Measurements from ENCODE around the gene STRN.
"Not testable (repeated sequence)": the region's sequence is repeated elsewhere in the genome, so short reads cannot be mapped to it uniquely, and the experiment has no call there.

Gene STRN

GRCh38 chr2:36966370-36967235 lies at the start of gene STRN:
STRN (minus strand) TSS chr2:36966536; CDS start chr2:36966463, 73 bp downstream.
- peak; percentile 93 to 99 for DNase-seq (ENCODE audit: low read depth in 2 of 2)

GRCh38 chr2:37013315-37013641 lies 46.9 kb upstream of the STRN start:
- DNase-seq (ENCODE audit: low read depth in 2 of 2), result no peak

GRCh38 chr2:37011130-37011529 lies 44.8 kb upstream of the STRN start:
- no peak for DNase-seq (ENCODE audit: low read depth in 2 of 2)

GRCh38 chr2:37005118-37005868 lies 39.0 kb upstream of the STRN start:
- DNase-seq (ENCODE audit: low read depth in 2 of 2), result no peak

- DNase-seq (ENCODE audit: low read depth in 2 of 2), result no peak
These were observed 34.7 kb upstream of the STRN start for GRCh38 chr2:37000988-37001556.

GRCh38 chr2:37000318-37000717 lies 34.0 kb upstream of the STRN start:
- no peak for DNase-seq (ENCODE audit: low read depth in 2 of 2)

GRCh38 chr2:36999416-36999815 lies 33.1 kb upstream of the STRN start:
- not testable (repeated sequence) for DNase-seq (ENCODE audit: low read depth in 2 of 2)

- no peak for DNase-seq (ENCODE audit: low read depth in 2 of 2)
These were observed 27.7 kb upstream of the STRN start for GRCh38 chr2:36993841-36994620.

GRCh38 chr2:36988008-36988407 lies 21.7 kb upstream of the STRN start:
- DNase-seq (ENCODE audit: low read depth in 2 of 2), result no peak

- no peak for DNase-seq (ENCODE audit: low read depth in 2 of 2)
These were observed 16.1 kb upstream of the STRN start for GRCh38 chr2:36982467-36982866.

GRCh38 chr2:36981911-36982310 lies 15.6 kb upstream of the STRN start:
- no peak for DNase-seq (ENCODE audit: low read depth in 2 of 2)

- not testable (repeated sequence) for DNase-seq (ENCODE audit: low read depth in 2 of 2)
These were observed 12.7 kb upstream of the STRN start for GRCh38 chr2:36979007-36979406.

GRCh38 chr2:36976065-36976464 lies 9.7 kb upstream of the STRN start:
- DNase-seq (ENCODE audit: low read depth in 2 of 2), result no peak

- DNase-seq (ENCODE audit: low read depth in 2 of 2), result no peak
These were observed 9.0 kb upstream of the STRN start for GRCh38 chr2:36975306-36975705.

- DNase-seq (ENCODE audit: low read depth in 2 of 2), result no peak
These were observed 7.0 kb upstream of the STRN start for GRCh38 chr2:36973320-36973719.

- no peak for DNase-seq (ENCODE audit: low read depth in 2 of 2)
These were observed 5.7 kb upstream of the STRN start for GRCh38 chr2:36971990-36972389.

- DNase-seq (ENCODE audit: low read depth in 2 of 2), result no peak
These were observed 1.0 kb upstream of the STRN start for GRCh38 chr2:36967236-36967876.

GRCh38 chr2:36965751-36966369 lies 476 bp downstream of the STRN start:
- DNase-seq (ENCODE audit: low read depth in 2 of 2), result peak; percentile 1 to 5

GRCh38 chr2:36965206-36965605 lies 1.1 kb downstream of the STRN start:
- no peak for DNase-seq (ENCODE audit: low read depth in 2 of 2)

- DNase-seq (ENCODE audit: low read depth in 2 of 2), result no peak
These were observed 1.8 kb downstream of the STRN start for GRCh38 chr2:36964496-36965058.

GRCh38 chr2:36963734-36964133 lies 2.6 kb downstream of the STRN start:
- no peak for DNase-seq (ENCODE audit: low read depth in 2 of 2)
